Cardiac muscle cell (in vitro differentiated cells and primary cell): ENCODE results near the gene EVPLL. TPM values are rescaled to one million over a fixed set of nuclear protein-coding genes. Genes with fewer than 3 reads are reported as not detected.
"Not testable (repeated sequence)": the region's sequence is repeated elsewhere in the genome, so short reads cannot be mapped to it uniquely, and the experiment has no call there.

Experiments used
- DNase-seq, 2 donors: peaks; one replicate each; pipeline versions ENCODE4 v3.0.0 to v3.0.0-alpha.2; 2010 to 2017; ENCODE audit warnings: low read depth in 1 of 2, low spot score in 1 of 2
- H3K27ac ChIP-seq: fragments of 200-600 bp; sonication (generic); 2 replicates; pipeline ENCODE4 v1.5.1; 2016
- H3K27me3 ChIP-seq: fragments of 200-600 bp; sonication (generic); 2 replicates; pipeline ENCODE4 v1.6.0; 2016; ENCODE audit warnings: control low read depth
- H3K36me3 ChIP-seq: fragments of 200-600 bp; sonication (generic); 2 replicates; pipeline ENCODE4 v1.5.1; 2016; ENCODE audit warnings: control low read depth
- H3K4me1 ChIP-seq: fragments of 200-600 bp; sonication (generic); 2 replicates; pipeline ENCODE4 v1.8.1; 2017; ENCODE audit warnings: low read depth, mild to moderate bottlenecking, mixed run types
- H3K4me3 ChIP-seq: fragments of 200-600 bp; sonication (generic); 2 replicates; pipeline ENCODE4 v1.5.1; 2016; ENCODE audit warnings: mild to moderate bottlenecking
- H3K9me3 ChIP-seq: fragments of 200-600 bp; sonication (generic); 2 replicates; pipeline ENCODE4 v1.5.1; 2017; ENCODE audit warnings: low read depth, mild to moderate bottlenecking, control low read depth
- polyA plus RNA-seq: library from polyadenylated mRNA; unstranded; fragments of >200 nt; fragmentation: Nextera tagmentation; extraction: Ambion mirVana; gene quantifications from 2 replicates; pipeline ENCODE4 v1.2.1, GENCODE V29; 2016
- total RNA-seq: library from RNA; depleted of rRNA; stranded (reverse); fragments of >200 nt; gene quantifications from 2 replicates; pipeline ENCODE4 v1.2.3, GENCODE V29; 2016
- TF ChIP-seq, protein P1 (sequence below): IDR thresholded peaks from 2 replicates; pipeline ENCODE4 v1.5.1; 2012; ENCODE audit warnings: low read depth, mild to moderate bottlenecking, low read length

EVPLL gene
- total and polyA plus RNA-seq, 2 experiments from 2014 or later = not detected

DNA sequence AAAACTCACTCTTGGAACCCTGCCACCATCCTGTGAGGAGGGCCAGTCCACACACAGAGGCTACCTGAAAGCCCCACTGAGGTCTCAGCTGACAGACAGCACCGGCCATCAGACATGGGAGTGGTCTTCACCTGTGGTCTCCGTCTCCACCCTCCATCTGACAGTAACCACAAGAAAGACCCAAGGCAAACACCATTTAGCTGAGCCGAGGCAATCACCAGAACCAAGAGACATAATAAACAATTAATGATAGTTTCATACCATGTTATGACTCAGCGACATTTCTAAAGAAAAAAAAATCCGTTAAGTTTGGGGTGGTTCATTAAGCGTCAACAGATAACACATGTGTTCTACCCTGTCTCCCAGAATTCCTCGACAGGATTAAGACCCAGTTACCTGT is 6.1 kb upstream of the EVPLL start:
- TF ChIP-seq, protein P1, sequence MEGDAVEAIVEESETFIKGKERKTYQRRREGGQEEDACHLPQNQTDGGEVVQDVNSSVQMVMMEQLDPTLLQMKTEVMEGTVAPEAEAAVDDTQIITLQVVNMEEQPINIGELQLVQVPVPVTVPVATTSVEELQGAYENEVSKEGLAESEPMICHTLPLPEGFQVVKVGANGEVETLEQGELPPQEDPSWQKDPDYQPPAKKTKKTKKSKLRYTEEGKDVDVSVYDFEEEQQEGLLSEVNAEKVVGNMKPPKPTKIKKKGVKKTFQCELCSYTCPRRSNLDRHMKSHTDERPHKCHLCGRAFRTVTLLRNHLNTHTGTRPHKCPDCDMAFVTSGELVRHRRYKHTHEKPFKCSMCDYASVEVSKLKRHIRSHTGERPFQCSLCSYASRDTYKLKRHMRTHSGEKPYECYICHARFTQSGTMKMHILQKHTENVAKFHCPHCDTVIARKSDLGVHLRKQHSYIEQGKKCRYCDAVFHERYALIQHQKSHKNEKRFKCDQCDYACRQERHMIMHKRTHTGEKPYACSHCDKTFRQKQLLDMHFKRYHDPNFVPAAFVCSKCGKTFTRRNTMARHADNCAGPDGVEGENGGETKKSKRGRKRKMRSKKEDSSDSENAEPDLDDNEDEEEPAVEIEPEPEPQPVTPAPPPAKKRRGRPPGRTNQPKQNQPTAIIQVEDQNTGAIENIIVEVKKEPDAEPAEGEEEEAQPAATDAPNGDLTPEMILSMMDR = no peak
- no peaks in the 10 kb centered on the region for H3K4me1 ChIP-seq
- no peak for DNase-seq
- H3K27me3 ChIP-seq = no peaks in the 10 kb centered on the region
- H3K9me3 ChIP-seq = no peaks in the 10 kb centered on the region
- no peak overlapping the region for H3K27ac ChIP-seq
- no peak overlapping the region for H3K4me3 ChIP-seq
- no peaks in the 10 kb centered on the region for H3K36me3 ChIP-seq

DNA sequence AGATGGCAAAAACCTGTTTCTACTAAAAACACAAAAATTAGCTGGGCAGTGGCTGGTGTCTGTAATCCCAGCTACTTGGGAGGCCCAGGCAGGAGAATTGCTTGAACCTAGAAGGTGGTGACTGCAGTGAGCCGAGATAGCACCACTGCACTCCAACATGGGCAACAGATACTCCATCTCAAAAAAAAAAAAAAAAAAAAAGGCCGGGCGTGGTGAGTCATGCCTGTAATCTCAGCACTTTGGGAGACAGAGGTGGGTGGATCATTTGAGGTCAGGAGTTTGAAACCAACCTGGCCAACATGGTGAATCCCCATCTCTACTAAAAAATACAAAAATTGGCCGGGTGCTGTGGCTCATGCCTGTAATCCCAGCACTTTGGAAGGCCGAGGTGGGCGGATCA is 4.4 kb upstream of the EVPLL start:
- not testable (repeated sequence) for H3K27ac ChIP-seq, H3K36me3 ChIP-seq, H3K9me3 ChIP-seq, H3K4me1 ChIP-seq, H3K4me3 ChIP-seq, DNase-seq, H3K27me3 ChIP-seq

DNA sequence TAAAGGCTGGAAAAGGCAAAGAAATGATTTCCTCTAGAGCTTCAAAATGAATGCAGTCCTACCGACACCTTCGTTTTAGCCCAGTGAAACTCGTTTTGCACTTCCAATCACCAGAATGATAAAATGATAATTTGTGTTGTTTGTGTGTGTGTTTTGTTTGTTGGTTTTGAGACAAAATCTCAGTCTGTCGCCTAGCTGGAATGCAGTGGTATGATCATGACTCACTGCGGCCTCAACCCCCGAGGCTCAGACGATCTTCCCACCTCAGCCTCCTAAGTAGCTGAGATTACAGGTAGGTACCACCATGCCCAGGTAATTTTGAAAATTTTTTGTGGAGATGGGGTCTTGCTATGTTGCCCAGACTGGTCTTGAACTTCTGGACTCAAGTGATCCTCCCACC is 3.4 kb upstream of the EVPLL start:
- TF ChIP-seq, protein P1 = no peak
- Histone ChIP-seq H3K4me1 (no peaks in the 10 kb centered on the region), H3K4me3 (no peak overlapping the region), H3K27me3 (no peaks in the 10 kb centered on the region), H3K27ac (no peak overlapping the region), H3K9me3 (no peaks in the 10 kb centered on the region), H3K36me3 (no peaks in the 10 kb centered on the region)
- no peak for DNase-seq

DNA sequence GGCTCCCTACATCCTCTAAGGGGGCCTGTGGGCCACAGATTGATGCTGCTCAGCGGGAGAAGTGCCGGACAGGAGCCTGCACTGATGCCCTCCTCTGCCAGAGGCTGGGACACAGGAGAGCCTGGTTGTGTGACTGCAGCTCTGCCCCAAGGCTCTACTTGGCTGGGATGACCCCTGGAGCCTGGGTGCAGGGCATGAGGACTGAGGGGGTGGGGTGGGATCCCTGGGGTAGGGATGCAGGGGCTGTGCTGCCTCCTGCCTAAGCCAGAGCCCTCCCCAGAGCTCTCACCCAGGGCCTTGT is 577 bp downstream of the EVPLL start:
- Histone ChIP-seq H3K27ac (no peak overlapping the region), H3K4me3 (no peak overlapping the region), H3K36me3 (no peaks in the 10 kb centered on the region), H3K9me3 (no peaks in the 10 kb centered on the region), H3K27me3 (no peaks in the 10 kb centered on the region), H3K4me1 (no peaks in the 10 kb centered on the region)
- DNase-seq = no peak
- TF ChIP-seq, protein P1 = no peak

DNA sequence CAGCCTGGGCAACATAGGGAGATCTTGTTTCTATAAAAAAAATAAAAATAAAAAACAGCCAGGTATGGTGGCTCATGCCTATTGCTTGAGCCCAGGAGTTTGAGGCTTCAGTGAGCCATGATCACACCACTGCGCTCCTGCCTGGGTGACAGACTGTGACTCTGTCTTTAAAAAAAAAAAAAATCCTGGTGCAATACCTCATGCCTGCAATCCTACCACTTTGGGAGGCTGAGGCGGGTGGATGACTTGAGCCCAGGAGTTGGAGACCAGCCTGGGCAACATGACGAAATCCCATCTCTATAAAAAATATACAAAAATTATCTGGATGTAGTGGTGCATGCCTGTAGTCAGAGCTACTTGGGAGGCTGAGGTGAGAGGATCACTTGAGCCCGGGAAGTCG is 1.0 kb downstream of the EVPLL start:
- H3K36me3 ChIP-seq, H3K4me1 ChIP-seq, DNase-seq, H3K27ac ChIP-seq, H3K4me3 ChIP-seq, H3K27me3 ChIP-seq, H3K9me3 ChIP-seq: not testable (repeated sequence)

DNA sequence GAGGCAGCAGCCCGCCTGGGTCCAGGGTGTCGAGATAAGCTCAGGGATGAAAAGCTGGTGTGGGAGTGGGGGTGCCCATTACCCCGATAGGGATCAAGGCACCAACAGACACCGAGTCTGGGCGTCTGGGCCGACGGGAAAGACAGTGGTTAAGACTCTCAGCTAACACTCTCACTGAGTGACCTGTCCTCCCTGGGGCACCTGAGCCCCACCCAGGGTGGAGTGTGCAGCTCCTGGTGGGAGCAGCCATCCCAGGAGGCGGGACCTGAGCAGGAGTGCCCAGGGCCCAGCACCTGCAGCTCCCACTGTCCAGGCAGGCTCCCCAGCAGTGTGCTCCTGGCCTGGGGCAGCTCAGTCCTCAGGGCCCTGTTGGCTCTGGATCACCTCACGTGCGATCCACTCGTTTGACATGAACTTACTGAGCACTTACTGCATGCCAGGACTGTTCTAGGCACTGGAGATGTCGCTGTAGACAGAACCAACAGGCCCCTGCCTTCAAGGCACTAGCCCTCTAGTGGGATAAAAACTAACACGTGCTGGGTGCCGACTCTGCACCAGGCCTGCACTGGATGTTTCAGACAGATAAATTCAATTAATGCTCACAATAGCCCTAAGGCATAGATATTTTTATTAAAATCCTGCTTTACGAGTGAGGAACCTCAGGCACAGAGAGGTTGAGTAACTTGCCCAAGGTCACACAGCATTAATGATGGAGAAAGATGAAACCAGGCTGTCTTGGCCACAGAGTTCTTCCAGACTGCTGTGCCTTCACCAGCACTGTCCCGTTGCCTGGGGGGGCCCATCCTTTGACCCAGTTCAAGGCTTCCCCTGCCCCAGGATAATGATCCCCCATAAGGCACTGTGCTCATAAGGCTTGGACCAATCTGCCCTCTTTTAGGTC is 1.9 kb downstream of the EVPLL start:
- H3K4me3 ChIP-seq = no peak overlapping the region

More for the DNA sequence above, 1.9 kb downstream of the EVPLL start:
- Histone ChIP-seq H3K9me3 (no peaks in the 10 kb centered on the region), H3K4me1 (no peaks in the 10 kb centered on the region), H3K27me3 (no peaks in the 10 kb centered on the region), H3K36me3 (no peaks in the 10 kb centered on the region), H3K27ac (no peak overlapping the region)
- TF ChIP-seq, protein P1 = no peak
- no peak for DNase-seq
